MG63 (cell line): Measurements from ENCODE around the gene IL1B. TPM values are rescaled to one million over a fixed set of nuclear protein-coding genes. Genes with fewer than 3 reads are reported as not detected.

Experiments used
- DNase-seq: peaks from one replicate; pipeline ENCODE4 v3.0.0-alpha.2; 2020
- H3K27me3 ChIP-seq: fragments of 250-450 bp; sonication (Bioruptor Pico); 2 replicates; pipeline ENCODE4 v1.5.1; 2020; ENCODE audit warnings: mild to moderate bottlenecking, moderate library complexity
- H3K36me3 ChIP-seq: fragments of 250-450 bp; sonication (Bioruptor Pico); 2 replicates; pipeline ENCODE4 v1.5.1; 2020; ENCODE audit warnings: mild to moderate bottlenecking, moderate library complexity
- H3K4me3 ChIP-seq: fragments of 250-450 bp; sonication (Bioruptor Pico); 2 replicates; pipeline ENCODE4 v1.5.1; 2020; ENCODE audit warnings: mild to moderate bottlenecking, moderate library complexity
- H3K9me3 ChIP-seq: fragments of 250-450 bp; sonication (Bioruptor Pico); 2 replicates; pipeline ENCODE4 v1.5.1; 2020; ENCODE audit warnings: mild to moderate bottlenecking, moderate library complexity
- total RNA-seq: library from RNA; depleted of rRNA; stranded (reverse); fragments of >200 nt; shearing (Covaris generic); gene quantifications from 2 replicates; pipeline ENCODE4 v1.2.3, GENCODE V29; 2014; ENCODE audit warnings: low replicate concordance

Gene IL1B
- total RNA-seq, 1 experiment from 2014 or later, result 21.6 TPM

- H3K4me3 ChIP-seq, result no peak overlapping the region
- peaks cover 4% of the 10 kb centered on the region; the same call in 1 of the 2 replicates for H3K9me3 ChIP-seq
- no peaks in the 10 kb centered on the region for H3K36me3 ChIP-seq
- no peaks in the 10 kb centered on the region for H3K27me3 ChIP-seq
- DNase-seq, result no peak
Observed at GRCh38 chr2:112800881-112801583, 35.5 kb downstream of the IL1B start.

GRCh38 chr2:112798979-112799975 is 37.3 kb downstream of the IL1B start:
- no peaks in the 10 kb centered on the region for H3K36me3 ChIP-seq
- no peak for DNase-seq
- no peaks in the 10 kb centered on the region for H3K27me3 ChIP-seq
- H3K9me3 ChIP-seq, result peaks cover 4% of the 10 kb centered on the region; the same call in 1 of the 2 replicates
- H3K4me3 ChIP-seq, result no peak overlapping the region

- H3K9me3 ChIP-seq, result peaks cover 15% of the 10 kb centered on the region
- no peak for DNase-seq
- H3K27me3 ChIP-seq, result no peaks in the 10 kb centered on the region
- H3K36me3 ChIP-seq, result no peaks in the 10 kb centered on the region
- H3K4me3 ChIP-seq, result no peak overlapping the region
Observed at GRCh38 chr2:112796486-112796885, 40.1 kb downstream of the IL1B start.

- no peaks in the 10 kb centered on the region for H3K36me3 ChIP-seq
- H3K27me3 ChIP-seq, result no peaks in the 10 kb centered on the region
- H3K4me3 ChIP-seq, result no peak overlapping the region
- no peak for DNase-seq
- peaks cover 15% of the 10 kb centered on the region for H3K9me3 ChIP-seq
Observed at GRCh38 chr2:112795774-112796173, 40.8 kb downstream of the IL1B start.

GRCh38 chr2:112794841-112795240 is 41.7 kb downstream of the IL1B start:
- H3K4me3 ChIP-seq, result no peak overlapping the region
- H3K9me3 ChIP-seq, result peaks cover 15% of the 10 kb centered on the region
- no peaks in the 10 kb centered on the region for H3K27me3 ChIP-seq
- DNase-seq, result no peak
- no peaks in the 10 kb centered on the region for H3K36me3 ChIP-seq

GRCh38 chr2:112794131-112794733 is 42.3 kb downstream of the IL1B start:
- DNase-seq, result peak; percentile 27
- Histone ChIP-seq H3K27me3 (no peaks in the 10 kb centered on the region), H3K36me3 (no peaks in the 10 kb centered on the region), H3K4me3 (no peak overlapping the region), H3K9me3 (peaks cover 15% of the 10 kb centered on the region)

GRCh38 chr2:112793449-112793978 is 43.1 kb downstream of the IL1B start:
- Histone ChIP-seq H3K9me3 (peaks cover 15% of the 10 kb centered on the region), H3K27me3 (no peaks in the 10 kb centered on the region), H3K36me3 (no peaks in the 10 kb centered on the region), H3K4me3 (no peak overlapping the region)
- DNase-seq, result no peak

GRCh38 chr2:112792419-112792818 is 44.2 kb downstream of the IL1B start:
- H3K9me3 ChIP-seq, result peaks cover 15% of the 10 kb centered on the region
- no peaks in the 10 kb centered on the region for H3K36me3 ChIP-seq
- no peak overlapping the region for H3K4me3 ChIP-seq
- DNase-seq, result no peak
- no peaks in the 10 kb centered on the region for H3K27me3 ChIP-seq

- DNase-seq, result no peak
- Histone ChIP-seq H3K4me3 (no peak overlapping the region), H3K27me3 (no peaks in the 10 kb centered on the region), H3K9me3 (peaks cover 14% of the 10 kb centered on the region), H3K36me3 (no peaks in the 10 kb centered on the region)
Observed at GRCh38 chr2:112791693-112792230, 44.8 kb downstream of the IL1B start.

- Histone ChIP-seq H3K9me3 (peaks cover 12% of the 10 kb centered on the region), H3K27me3 (no peaks in the 10 kb centered on the region), H3K36me3 (no peaks in the 10 kb centered on the region), H3K4me3 (no peak overlapping the region)
- DNase-seq, result no peak
Observed at GRCh38 chr2:112791019-112791418, 45.6 kb downstream of the IL1B start.

GRCh38 chr2:112790305-112790704 is 46.3 kb downstream of the IL1B start:
- DNase-seq, result no peak
- Histone ChIP-seq H3K36me3 (no peaks in the 10 kb centered on the region), H3K27me3 (no peaks in the 10 kb centered on the region), H3K9me3 (peaks cover 12% of the 10 kb centered on the region), H3K4me3 (no peak overlapping the region)

- no peaks in the 10 kb centered on the region for H3K27me3 ChIP-seq
- H3K9me3 ChIP-seq, result peaks cover 12% of the 10 kb centered on the region
- DNase-seq, result no peak
- no peaks in the 10 kb centered on the region for H3K36me3 ChIP-seq
- no peak overlapping the region for H3K4me3 ChIP-seq
Observed at GRCh38 chr2:112789186-112789585, 47.4 kb downstream of the IL1B start.

GRCh38 chr2:112788653-112789052 is 47.9 kb downstream of the IL1B start:
- H3K4me3 ChIP-seq, result no peak overlapping the region
- H3K27me3 ChIP-seq, result no peaks in the 10 kb centered on the region
- H3K36me3 ChIP-seq, result no peaks in the 10 kb centered on the region
- no peak for DNase-seq
- peaks cover 12% of the 10 kb centered on the region for H3K9me3 ChIP-seq

- Histone ChIP-seq H3K4me3 (no peak overlapping the region), H3K27me3 (no peaks in the 10 kb centered on the region), H3K9me3 (peaks cover 5% of the 10 kb centered on the region; the same call in 1 of the 2 replicates), H3K36me3 (no peaks in the 10 kb centered on the region)
- no peak for DNase-seq
Observed at GRCh38 chr2:112787729-112788393, 48.7 kb downstream of the IL1B start.

GRCh38 chr2:112787294-112787693 is 49.3 kb downstream of the IL1B start:
- Histone ChIP-seq H3K4me3 (no peak overlapping the region), H3K27me3 (no peaks in the 10 kb centered on the region)
- no peak for DNase-seq

More at GRCh38 chr2:112787294-112787693, 49.3 kb downstream of the IL1B start:
- Histone ChIP-seq H3K9me3 (no peaks in the 10 kb centered on the region; the same call in 1 of the 2 replicates), H3K36me3 (no peaks in the 10 kb centered on the region)
